SK-N-MC (cell line): ENCODE results near the gene VRTN.

Experiments used
- DNase-seq: peaks from one replicate; pipeline ENCODE4 v3.0.0-alpha.2; 2011; ENCODE audit warnings: low read depth, low spot score
- H3K27ac ChIP-seq: fragments of 200-600 bp; sonication (generic); 2 replicates; pipeline ENCODE4 v1.5.1; 2016; ENCODE audit warnings: mixed run types
- H3K36me3 ChIP-seq: fragments of 200-600 bp; sonication (generic); 2 replicates; pipeline ENCODE4 v1.6.1; 2017; ENCODE audit warnings: antibody characterized with exemption, low read length, mixed read lengths; ENCODE audit not compliant: insufficient read depth
- H3K4me3 ChIP-seq: fragments of 200-600 bp; sonication (generic); 2 replicates; pipeline ENCODE4 v1.5.1; 2016
- H3K9ac ChIP-seq: fragments of 200-600 bp; sonication (generic); 2 replicates; pipeline ENCODE4 v1.8.0; 2017; ENCODE audit warnings: mixed run types, mixed read lengths; ENCODE audit not compliant: insufficient read length
- H3K9me3 ChIP-seq: fragments of 200-600 bp; sonication (generic); 2 replicates; pipeline ENCODE4 v1.6.1; 2017; ENCODE audit warnings: low read depth, mild to moderate bottlenecking, antibody characterized with exemption, low read length, moderate library complexity, mixed read lengths
- EZH2 ChIP-seq: fragments of 200-600 bp; sonication (generic); IDR thresholded peaks from one replicate; pipeline ENCODE4 v1.6.1; 2017; ENCODE audit warnings: antibody characterized with exemption
- FOXP2 ChIP-seq: optimal IDR thresholded peaks from 2 replicates; pipeline ENCODE3; 2011; ENCODE audit warnings: mild to moderate bottlenecking, moderate library complexity; ENCODE audit not compliant: insufficient read depth; ENCODE audit errors: extremely low read length, control extremely low read depth
- POLR2AphosphoS5 ChIP-seq: IDR thresholded peaks from 2 replicates; pipeline ENCODE4 v1.6.1; 2012; ENCODE audit warnings: mild to moderate bottlenecking, low read depth, low read length, borderline replicate concordance

Gene VRTN

DNA sequence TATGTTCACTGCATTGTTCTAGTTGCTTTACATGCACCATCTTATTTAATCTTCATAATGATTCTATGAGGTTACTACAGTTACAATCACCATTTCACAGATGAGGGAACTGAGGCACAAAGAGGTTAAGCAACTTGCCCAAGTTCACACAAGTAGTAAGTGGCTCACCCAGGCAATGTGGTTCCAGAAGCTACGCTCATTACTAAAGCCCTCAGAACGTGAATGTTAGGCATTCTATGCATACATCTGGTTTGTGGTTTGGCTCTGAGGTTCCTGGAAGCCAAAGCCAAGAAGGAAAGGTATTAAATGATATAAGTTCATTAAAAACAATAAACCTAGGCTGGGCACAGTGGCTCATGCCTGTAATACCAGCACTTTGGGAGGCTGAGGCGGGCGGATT, 14.4 kb upstream of the VRTN start:
- TF ChIP-seq FOXP2 = no peak
- no peak for TF ChIP-seq EZH2
- no peak for TF ChIP-seq POLR2AphosphoS5
- DNase-seq = no peak
- H3K4me3 ChIP-seq = no peak overlapping the region
- H3K9me3 ChIP-seq = no peaks in the 10 kb centered on the region
- H3K27ac ChIP-seq = no peak overlapping the region
- no peak overlapping the region for H3K9ac ChIP-seq
- H3K36me3 ChIP-seq = no peaks in the 10 kb centered on the region

DNA sequence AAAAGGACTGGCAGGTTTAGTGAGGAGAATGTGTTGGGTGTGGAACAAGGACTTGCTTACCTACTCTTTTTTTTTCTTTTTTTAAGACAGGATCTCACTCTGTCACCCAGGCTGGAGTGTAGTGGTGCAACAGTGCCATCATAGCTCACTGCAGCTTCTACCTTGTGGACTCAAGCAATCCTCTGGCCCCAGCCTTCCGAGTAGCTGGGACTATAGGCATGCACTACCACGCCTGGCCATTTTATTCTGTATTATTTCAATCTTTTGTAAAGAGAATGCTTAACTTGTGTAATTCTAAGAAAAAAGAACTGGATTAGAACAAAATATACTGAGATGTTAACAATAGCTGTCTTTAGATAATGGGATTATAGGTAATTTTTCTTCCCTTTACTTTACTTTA, 1.9 kb upstream of the VRTN start:
- TF ChIP-seq FOXP2 (no peak), EZH2 (no peak), POLR2AphosphoS5 (no peak)
- no peak for DNase-seq
- Histone ChIP-seq H3K4me3 (no peak overlapping the region), H3K36me3 (no peaks in the 10 kb centered on the region), H3K9ac (no peak overlapping the region), H3K9me3 (no peaks in the 10 kb centered on the region), H3K27ac (no peak overlapping the region)

GRCh38 chr14:74347097-74347794, 1.0 kb upstream of the VRTN start:
- no peak overlapping the region for H3K4me3 ChIP-seq
- DNase-seq = no peak
- no peaks in the 10 kb centered on the region for H3K9me3 ChIP-seq
- no peak overlapping the region for H3K9ac ChIP-seq
- no peak for TF ChIP-seq FOXP2
- H3K27ac ChIP-seq = no peak overlapping the region
- H3K36me3 ChIP-seq = no peaks in the 10 kb centered on the region

GRCh38 chr14:74347795-74348100, 523 bp upstream of the VRTN start:
- no peak overlapping the region for H3K27ac ChIP-seq

DNA sequence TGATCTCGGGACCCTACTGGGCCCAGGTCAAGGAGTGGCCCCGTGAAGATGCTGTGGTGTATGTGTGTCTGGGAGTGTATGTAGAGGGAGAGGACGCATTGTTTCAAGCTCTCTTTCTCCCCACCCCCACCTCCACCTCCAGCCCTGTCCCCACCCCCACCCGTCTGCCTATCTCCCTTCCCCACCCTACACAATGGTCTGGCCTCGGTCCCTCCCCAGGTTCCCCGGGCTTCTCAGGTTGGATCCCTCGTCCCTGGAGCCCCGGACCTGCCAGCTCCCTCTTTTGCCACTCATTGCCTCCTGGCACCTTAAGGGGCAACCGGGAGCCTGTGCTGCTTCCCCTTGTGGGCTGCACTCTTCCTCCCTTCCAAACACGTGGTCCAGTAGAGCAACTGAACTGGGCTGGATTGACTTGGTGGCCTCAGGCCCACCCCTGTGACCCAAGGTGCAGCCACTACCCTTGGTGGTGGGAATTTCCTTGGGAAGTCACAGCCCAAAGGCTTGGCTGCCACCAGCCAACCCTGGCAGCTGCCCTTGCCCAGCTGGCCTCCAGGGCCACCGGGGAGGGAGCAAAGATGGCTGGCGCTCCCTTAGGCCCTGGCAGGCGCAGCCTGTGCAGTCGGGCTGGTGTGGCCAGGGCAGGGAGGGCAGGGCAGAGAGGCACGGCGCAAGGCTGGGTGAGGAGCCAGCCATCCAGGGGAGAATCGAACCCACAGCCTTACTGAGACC, 628 bp downstream of the VRTN start:
- H3K27ac ChIP-seq = no peak overlapping the region

More at GRCh38 chr14:74347795-74348100, 523 bp upstream of the VRTN start:
- H3K9me3 ChIP-seq = no peaks in the 10 kb centered on the region
- H3K9ac ChIP-seq = no peak overlapping the region
- H3K4me3 ChIP-seq = no peak overlapping the region
- no peak for DNase-seq
- TF ChIP-seq FOXP2 = no peak
- no peak for TF ChIP-seq POLR2AphosphoS5
- no peak for TF ChIP-seq EZH2
- no peaks in the 10 kb centered on the region for H3K36me3 ChIP-seq

GRCh38 chr14:74349757-74350156, 1.5 kb downstream of the VRTN start:
- H3K9me3 ChIP-seq = no peaks in the 10 kb centered on the region
- no peak overlapping the region for H3K4me3 ChIP-seq
- no peak overlapping the region for H3K9ac ChIP-seq
- TF ChIP-seq FOXP2 = no peak
- TF ChIP-seq EZH2 = no peak
- no peak for TF ChIP-seq POLR2AphosphoS5
- no peak overlapping the region for H3K27ac ChIP-seq
- no peaks in the 10 kb centered on the region for H3K36me3 ChIP-seq
- no peak for DNase-seq

More for the DNA sequence above, 628 bp downstream of the VRTN start:
- no peaks in the 10 kb centered on the region for H3K36me3 ChIP-seq
- no peak for DNase-seq
- H3K9ac ChIP-seq = no peak overlapping the region
- TF ChIP-seq EZH2 (no peak), POLR2AphosphoS5 (no peak), FOXP2 (no peak)
- no peak overlapping the region for H3K4me3 ChIP-seq
- H3K9me3 ChIP-seq = no peaks in the 10 kb centered on the region

GRCh38 chr14:74350211-74350927, 2.1 kb downstream of the VRTN start:
- no peak overlapping the region for H3K27ac ChIP-seq
- H3K9me3 ChIP-seq = no peaks in the 10 kb centered on the region
- H3K4me3 ChIP-seq = no peak overlapping the region
- H3K9ac ChIP-seq = no peak overlapping the region
- H3K36me3 ChIP-seq = no peaks in the 10 kb centered on the region
- DNase-seq = no peak
- TF ChIP-seq EZH2 = no peak
- no peak for TF ChIP-seq FOXP2
- TF ChIP-seq POLR2AphosphoS5 = no peak

DNA sequence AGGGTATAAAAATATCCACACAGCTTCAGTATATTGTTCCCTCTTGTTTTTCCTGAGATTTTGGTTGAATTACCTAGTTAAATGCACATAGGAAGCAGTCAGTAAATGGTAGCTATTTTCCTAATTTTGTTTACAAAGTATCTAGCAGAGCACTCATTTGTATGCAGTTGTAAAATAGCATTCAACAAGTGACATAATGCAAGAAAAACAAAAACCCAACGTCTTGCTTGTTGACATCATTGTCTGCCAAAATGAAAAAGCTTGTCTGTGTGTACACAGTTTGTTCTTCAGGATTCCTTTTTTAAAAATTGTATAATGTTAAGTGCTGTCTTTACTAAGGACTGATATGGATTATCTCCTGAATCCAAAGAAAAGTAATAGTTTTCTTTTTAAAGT, 2.7 kb downstream of the VRTN start:
- no peak for DNase-seq
- H3K9ac ChIP-seq = no peak overlapping the region
- H3K27ac ChIP-seq = no peak overlapping the region
- H3K36me3 ChIP-seq = no peaks in the 10 kb centered on the region
- no peaks in the 10 kb centered on the region for H3K9me3 ChIP-seq
- TF ChIP-seq FOXP2 (no peak), EZH2 (no peak), POLR2AphosphoS5 (no peak)
- no peak overlapping the region for H3K4me3 ChIP-seq
